ENCODE data around the gene GLT8D2.
A peak's percentile ranks its signal among the peaks of the same experiment; 100 is the strongest.

Gene GLT8D2, protein sequence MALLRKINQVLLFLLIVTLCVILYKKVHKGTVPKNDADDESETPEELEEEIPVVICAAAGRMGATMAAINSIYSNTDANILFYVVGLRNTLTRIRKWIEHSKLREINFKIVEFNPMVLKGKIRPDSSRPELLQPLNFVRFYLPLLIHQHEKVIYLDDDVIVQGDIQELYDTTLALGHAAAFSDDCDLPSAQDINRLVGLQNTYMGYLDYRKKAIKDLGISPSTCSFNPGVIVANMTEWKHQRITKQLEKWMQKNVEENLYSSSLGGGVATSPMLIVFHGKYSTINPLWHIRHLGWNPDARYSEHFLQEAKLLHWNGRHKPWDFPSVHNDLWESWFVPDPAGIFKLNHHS

DNA sequence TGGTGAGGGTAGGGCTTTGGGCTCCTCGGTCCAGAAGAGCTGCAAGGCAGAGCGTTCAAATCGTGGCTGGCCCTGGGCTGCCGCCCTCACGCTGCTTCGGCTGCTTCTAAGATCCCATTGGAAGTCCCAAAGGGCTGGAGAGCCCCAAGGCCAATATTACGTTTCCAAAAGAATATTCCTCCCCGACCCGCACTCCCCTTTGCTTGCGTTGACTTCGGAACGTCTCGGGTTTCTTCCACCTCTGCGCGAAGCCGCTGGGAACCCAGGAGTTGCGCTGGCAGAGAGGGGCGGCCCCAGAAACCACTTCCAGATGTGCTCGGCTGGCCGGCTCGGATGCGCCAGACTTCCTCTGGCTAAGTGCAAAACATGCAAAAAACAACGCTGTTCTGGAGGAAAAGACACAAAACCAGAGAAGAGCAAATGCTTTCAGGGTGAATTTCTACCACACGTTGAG, at the start of gene GLT8D2:
Gene GLT8D2 (minus strand): TSS at position 285 of the 454 bp plus-strand sequence. CDS start 30,539 bp downstream, outside the sequence.
- no peak for DNase-seq

DNA sequence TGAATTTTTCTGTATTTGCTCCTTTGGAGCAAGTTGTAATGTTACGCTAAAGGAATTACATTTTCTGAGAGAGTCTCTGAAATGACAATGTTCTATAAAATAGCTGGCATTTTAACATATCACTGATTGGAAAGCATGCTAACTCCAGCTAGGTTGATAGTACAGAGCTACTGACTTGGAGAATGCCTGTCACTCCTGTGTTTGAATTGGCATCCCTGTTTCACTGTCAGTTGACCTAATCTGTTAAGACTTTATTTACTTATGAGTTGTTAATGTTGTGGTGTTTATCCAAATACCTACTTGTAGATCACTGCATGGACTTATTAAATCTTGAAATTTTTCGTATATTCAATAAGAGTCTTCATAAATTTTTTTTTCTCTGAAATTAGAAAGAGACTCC, 48.0 kb upstream of the GLT8D2 start:
- DNase-seq: no peak

DNA sequence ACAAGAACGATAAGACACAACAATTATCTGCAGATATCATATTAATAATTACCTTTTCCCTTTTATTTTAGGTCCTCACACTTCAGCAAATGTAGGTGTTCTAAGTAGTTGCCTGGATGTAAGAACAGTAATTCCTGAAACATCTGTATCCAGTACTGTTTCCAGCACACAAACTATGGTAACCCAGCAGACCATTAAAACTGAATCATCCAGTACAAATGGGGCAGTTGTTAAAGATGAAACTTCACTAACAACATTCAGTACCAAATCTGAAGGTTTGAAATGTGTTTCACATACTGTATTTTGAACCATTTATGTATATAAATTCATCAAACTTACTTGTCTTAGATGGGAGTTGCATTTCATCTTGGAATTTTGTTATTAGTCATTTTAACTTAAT, 45.3 kb upstream of the GLT8D2 start:
- DNase-seq: no peak

DNA sequence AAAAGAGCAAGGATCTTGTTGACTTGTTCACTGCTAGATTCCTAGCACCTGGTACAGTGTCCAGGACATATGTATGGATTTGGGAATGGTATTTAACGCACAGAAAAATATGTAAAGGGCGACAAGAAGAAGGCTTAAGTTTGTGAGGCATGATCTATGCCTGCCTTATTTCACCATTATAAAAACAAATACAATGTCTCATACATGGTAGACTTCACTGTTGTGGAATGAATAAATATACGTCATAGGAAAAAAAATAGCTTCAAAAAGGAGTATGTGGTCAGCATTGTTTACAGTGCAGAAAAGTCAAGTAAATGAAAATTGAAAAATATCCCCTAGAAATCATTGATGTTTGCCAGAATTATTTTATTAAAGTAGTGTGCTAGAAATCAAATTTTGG, 44.3 kb upstream of the GLT8D2 start:
- DNase-seq: no peak

DNA sequence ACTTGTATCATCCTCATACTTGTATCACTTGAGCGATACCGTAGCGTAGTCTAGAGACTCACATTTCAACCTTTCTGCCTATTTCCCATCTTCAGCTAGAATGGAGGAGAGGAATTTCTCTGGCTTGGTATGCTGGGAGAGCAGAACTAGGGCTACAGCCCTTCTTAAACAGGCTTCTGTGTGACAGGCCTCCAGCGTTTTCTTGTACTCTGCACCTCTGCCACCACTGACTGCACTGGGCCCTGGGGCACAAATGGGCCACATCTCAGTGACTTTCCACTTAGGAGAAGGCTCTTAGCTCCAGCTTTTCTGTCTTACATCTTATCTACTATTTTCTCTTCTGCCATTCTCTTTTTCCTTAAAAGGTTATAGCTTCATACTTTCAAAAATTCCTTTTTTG, 41.1 kb upstream of the GLT8D2 start:
- DNase-seq: no peak

DNA sequence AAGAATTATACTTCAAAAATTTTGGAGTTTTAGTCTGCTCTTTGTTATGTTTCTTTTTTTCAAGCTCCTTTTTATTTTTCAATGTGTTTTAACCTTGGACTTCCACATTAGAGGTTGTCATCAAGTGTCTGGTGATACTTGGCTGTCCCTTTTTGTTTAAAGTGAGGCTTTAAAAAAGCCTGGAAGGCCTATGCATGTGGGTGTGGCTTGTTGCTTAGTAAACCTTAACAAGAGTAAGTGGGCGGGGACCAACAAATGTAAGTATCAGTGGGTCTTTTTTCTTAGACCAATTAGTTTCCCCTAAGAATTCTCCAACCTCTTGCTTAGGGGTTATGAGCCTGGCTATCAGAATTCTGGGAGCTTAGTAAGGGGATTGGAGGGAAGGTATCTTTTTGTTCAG, 40.7 kb upstream of the GLT8D2 start:
- DNase-seq: no peak

DNA sequence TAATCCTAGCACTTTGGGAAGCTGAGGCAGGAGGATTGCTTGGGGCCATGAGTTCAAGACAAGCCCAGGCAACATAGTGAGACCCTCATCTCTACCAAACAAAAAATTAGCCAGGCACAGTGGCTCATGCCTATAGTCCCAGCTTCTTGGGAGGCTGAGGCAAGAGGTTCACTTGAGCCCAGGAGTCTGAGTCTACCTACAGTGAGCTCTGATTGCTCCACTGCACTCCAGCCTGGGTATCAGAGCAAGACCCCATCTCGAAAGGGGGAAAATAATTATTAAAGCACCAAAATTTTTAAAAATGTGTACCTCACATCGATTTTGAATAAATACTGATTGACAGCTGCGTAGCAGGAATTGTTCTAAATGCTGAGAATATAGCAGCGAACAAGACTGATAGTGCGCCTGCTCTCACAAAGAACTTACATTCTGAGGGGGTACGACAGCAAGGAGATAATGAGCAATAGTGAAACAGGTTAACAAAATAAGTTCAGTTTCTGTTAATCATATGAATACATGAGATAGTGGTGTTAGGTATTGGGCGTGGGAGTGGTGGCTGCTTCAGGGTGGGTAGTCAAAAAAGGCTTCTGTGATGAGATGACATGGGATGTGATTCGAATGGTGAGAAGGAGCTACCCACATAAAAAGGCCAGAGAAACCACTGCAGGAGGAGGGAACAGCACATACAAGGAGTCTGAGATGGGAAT, 33.9 kb upstream of the GLT8D2 start:
- no peak for DNase-seq

DNA sequence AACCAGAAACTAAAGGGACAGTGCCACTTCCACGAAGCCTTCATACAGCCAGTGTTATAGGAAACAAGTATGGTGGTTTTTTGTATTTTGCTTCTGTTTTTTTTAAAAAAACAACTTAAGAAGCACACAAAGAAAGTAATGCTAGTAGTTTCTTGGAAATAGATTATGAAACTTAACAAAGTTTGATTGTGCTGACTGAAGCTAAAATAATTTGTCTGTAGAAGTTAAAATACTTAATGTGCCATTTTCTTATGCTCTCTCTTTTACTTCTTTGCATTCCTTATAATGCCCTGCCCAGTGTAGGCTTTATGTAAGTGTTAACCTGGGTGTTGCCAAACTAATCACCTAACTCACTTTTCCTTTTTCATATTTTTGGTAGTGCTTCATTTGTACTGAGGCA, 30.8 kb upstream of the GLT8D2 start:
- no peak for DNase-seq

DNA sequence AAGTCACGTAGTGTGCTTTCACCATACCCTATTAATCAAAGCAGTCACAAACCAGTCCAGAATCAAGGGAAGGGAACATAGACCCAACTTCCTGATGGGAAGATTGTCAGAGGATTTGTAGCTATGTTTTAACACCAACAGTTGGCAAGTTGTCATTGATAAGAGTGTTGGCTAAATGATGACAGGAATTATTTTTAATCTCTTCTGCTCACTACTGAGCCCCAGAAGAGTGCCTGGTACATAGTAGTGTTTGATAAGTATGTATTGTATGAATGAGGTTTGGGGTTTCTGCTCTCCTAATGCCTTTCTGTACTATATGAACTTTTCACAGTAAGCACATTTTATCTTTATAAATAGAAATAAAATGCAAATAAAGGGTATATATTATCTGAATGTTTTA, 29.0 kb upstream of the GLT8D2 start:
- no peak for DNase-seq

DNA sequence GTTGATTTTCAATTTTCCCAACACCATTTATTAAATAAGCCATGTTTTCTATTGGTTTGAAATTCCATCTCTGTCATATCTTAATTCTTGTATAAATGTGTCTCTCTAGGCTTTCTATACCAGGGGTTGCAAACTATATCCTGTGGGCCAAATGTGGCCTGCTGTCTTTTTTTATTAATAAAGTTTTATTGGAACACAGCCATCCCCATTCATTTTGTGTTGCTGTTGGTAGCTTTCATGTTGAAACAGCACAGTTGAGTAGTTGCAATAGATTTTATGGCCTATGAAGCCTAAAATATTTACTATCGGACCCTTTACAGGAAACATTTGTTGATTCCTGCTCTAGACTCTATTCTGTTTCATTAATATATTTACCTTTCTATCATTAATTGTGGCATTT, 23.7 kb upstream of the GLT8D2 start:
- DNase-seq: no peak

DNA sequence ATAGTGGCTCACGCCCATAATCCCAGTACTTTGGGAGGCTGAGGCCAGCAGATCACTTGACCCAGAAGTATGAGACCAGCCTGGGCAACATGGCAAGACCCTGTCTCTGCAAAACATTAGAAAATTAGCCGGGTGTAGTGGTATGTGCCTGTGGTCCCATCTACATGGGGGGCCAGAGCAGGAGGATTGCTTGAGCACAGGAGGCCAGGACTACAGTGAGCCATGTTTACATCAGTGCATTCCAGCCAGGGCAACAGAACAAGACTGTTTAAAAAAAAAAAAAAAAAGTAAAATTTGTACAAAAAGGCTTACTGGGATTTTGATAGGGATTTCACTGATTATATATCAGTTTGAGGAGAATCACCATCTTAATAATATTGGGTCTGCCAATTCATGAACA, 22.1 kb upstream of the GLT8D2 start:
- no peak for DNase-seq

DNA sequence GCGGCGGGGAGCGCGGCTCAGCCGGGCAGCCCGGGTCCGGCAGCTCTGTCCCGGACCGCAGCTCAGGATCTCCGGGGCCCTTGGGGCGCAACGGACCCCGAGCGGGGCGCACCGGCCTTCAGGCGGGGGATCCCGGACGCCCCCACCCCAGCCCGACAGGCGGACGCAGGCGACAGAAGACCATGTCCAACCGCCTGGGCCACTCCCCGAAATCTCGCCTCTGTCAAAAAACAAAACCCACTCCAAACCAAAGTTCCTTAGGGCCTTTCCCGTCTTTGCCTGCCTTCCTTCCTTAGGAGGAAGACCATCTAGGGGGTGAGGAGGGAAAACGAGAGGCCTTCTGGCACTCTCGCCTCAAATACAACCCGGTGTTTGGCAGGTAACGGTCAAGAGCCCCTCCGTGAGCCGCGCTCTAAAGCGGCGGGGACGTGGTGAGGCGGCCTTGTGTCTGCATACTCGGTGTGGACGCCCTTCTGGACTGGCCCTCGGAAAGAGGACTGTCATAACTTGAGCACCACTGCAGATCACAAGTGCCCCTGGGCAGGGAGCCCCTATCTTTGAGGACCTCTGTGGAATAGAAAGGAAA, 14.9 kb upstream of the GLT8D2 start:
- no peak for DNase-seq

DNA sequence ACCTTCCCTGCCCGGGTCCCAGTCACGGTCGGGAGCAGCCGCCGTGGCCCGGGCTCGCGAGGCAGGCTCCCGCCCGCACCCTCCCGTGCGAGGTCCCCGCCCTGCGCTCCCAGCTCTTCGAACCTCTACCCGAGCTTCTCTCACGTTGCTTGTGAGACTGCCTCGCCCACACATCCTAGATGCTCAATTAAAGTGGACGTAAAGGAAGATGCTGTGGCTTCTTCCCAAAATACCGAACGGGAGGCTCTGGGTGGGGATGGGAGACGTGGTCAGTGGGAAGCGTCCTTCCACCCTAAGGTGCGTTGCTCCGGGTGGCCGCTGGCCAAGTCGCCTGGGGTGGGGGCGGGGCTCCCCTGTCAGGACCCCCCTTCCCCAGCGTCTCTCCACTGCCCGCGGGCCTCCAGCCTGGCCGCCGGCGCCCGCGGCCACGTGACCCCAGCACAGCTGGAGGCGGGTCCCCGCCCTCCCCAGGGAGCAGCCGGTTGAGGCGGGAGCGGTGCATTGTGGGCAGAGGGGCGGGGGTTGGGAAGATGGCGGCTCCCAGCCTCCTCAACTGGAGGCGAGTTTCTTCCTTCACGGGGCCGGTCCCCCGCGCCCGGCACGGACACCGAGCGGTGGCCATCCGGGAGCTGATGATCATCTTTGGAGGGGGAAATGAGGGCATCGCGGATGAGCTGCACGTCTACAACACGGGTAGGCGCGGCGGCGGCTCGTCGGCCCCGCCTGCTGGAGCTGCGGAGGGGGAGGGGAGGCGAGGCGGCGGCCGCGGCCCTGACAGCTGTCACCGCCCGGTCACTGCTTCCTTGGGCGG, 14.2 kb upstream of the GLT8D2 start, which contains the start of gene HCFC2:
Gene HCFC2 (plus strand): TSS at position 501 of the 811 bp plus-strand sequence. CDS start 30 bp downstream, at position 531.
- peak; percentile 63 to 70 for DNase-seq

DNA sequence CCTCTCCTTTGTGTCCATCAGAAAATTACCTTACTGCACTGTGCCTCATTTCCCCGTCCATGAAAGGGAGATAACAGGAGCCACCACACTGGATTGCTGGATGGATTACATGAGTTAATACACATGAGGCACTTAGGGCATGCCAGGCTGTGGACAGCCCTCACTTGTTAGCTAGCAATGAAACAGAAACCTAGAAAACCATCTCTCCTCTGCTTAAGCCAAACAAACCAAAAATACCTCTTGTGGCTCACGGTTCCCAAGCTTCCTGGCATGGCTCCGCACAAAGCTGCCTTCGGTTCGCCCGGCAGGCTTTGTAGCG, 13.7 kb upstream of the GLT8D2 start:
- DNase-seq: no peak

DNA sequence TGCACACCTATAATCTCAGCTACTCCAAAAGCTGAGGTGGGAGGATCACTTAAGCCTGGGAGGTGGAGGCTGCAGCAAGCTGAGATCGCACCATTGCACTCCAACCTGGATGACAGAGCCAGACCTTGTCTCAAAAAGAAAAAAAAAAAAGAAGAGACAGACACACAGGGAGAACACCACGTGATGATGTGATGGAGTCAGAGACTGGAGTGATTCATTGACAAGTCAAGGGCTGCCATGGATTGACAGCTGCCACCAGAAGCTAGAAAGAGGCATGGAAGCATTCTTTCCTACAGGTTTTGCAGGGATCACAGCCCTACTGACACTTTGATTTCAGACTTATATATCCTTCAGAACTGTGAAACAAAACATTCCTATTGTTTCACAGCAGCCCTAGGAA, 10.8 kb upstream of the GLT8D2 start:
- no peak for DNase-seq

DNA sequence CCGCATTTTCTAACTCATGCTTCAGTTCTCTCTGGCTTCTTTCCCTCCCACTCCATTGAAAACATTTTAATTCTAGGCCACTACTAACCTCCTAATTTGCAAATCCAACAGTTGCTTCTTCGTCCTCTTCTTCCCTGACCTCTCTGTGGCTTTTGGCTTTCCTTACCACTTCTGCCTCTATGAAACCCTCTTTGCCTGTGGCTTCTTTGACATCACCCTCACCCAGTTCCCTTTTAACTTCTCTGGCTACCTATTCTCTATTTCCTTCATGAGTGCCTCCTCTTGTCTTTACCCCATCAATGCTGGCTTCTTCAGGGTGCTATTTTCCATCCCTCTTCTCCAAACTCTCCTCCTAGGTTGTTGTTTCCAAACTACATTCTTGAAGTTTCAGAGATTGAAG, 10.0 kb upstream of the GLT8D2 start:
- DNase-seq: peak; percentile 38 to 50

DNA sequence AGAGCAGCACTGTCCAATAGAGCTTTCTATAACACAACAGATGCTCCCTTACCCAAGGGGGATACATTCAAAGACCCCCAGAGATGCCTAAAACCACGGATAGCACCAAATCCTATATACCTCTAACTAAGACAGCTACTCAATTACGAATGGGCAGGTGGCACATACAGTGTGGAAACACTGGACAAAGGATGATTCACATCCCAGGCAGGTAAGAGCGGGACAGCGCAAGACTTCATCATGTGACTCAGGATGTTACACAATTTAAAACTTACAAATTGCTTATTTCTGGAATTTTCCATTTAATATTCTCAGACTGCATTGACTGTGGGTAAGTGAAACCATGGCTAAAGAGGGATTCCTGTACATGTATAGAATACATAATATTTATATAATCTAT, 8.8 kb upstream of the GLT8D2 start:
- DNase-seq: no peak

DNA sequence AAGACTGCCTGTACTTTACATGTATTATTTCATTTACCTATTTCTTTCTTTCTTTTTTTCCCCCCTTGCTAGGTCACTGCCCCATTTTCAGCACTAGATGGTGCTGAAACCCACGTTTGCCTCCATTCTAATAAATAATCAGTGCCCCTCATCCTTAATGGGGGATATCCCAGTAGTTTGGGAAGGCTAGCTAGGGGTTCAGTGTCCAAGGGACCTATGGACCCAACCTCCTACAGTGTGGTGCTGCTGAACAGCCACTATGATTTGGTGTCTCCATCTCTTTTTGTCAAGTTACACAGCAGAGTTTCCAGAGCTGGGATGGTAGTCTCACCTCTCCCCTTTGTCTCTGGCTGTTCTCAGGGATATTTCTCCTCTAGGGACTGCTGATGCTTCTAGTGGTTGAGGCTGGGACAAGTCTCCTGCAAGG, 7.8 kb upstream of the GLT8D2 start:
- peak; percentile 26 to 38 for DNase-seq

DNA sequence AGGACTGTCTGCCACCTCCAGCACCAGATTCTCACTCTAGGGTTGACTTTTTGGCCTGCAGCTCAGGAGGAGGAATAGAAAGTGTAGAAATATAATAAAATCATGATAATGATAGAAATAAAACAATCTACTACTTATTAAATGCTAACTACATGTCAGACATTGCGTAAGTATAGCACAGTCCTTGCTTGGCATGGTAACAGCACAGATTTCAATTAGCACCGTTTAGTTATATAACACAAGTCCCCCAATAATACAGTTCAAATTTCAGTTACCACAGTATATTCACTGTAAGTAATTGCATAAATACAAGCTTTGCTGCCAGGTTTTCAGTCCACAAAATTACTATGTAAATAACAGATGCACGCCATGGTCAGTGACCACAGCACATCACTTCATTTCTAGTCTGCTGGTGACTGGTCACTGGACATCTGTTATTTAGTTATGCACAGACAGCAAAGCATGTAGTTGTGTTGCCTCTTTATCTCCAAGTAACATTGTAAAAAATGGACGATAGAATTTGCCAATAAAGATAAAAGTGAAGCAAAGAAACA, 6.5 kb upstream of the GLT8D2 start:
- no peak for DNase-seq

DNA sequence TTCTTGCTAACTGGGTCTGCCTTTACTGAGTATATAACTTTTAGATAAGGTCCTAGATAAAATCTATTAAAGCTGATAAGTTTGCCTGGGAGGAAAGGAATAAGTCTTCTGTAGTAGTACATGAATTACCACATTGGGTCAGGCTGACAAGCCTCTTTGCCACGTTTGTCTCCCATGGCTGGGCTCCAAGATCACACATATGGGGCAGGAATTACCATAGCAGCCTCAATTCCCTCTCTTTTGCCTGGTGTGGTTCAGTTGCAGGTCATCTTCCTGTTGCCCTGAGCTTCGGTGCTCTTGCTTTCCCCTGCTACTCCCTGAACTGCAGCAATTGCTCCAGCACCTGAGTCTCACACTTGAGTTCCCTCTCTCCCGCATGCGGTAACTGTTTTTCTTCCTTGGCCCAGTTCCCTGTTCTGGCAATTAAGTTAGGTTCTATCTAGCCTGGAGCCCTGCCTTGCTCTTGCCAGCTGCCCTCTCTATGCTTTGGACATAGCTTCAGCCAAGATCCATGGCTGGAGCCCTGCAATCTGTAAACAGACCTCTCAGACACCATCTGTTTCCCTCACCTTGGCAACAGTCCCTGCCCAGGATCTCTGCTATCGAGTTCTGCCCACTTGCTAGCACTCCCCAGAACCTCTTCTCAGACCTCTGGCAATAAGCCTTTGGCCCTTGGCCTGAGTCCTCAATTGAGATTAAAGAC, 5.8 kb upstream of the GLT8D2 start:
- DNase-seq: no peak

DNA sequence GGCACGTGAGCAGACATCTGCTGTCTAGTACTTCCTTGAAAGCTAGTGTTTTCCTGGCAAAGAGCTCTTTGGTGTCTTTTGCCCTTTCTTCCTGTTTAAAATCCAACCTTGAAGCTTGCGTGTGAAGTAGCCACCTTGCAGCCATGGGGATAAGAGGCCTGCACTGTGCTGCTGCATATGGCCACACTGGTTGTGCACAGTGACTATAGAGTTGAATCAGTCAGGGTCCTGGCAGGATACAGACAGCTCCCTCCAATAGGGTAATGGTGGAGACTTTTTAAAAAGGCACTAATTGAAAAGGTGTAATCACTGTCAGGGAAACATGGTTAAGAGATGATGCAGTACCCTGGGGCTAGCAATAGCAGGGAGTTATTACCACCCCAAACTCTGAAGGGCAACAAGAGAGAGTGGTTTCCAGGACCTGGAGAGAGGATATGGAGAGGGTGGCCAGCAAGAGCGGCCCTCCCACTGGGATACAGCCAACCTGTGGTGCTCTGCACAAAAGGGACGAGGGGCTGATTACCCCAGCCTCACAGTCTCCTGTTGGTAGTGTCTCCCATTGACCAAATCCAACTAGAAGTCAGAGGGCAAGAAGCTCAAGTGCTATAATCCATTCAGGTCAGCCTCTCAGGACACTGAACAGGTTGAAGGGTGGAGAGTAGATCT, 4.8 kb upstream of the GLT8D2 start:
- DNase-seq: no peak

DNA sequence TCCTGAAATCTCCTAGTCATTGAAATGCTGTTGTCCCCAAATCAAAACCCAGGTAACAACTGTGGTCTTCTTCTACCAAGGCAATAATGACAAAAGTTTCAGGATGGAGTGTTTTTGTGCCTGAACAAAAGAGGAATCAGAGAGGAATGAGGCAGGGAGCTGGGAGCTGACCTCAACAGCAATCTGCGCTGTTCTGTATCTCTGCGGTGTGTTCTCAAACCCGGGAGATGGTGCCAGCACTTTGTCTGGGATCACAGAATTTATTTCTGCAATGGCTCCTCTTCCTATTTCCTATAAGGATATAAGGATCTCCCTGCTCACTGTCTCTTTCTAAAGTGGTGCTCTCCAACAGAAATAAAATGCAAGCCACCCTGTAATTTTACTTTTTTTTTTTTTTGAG, 449 bp upstream of the GLT8D2 start:
- no peak for DNase-seq

Measured in AML-193 (cell line).